ENCODE measurements around the gene ZNF775.

Gene ZNF775

DNA sequence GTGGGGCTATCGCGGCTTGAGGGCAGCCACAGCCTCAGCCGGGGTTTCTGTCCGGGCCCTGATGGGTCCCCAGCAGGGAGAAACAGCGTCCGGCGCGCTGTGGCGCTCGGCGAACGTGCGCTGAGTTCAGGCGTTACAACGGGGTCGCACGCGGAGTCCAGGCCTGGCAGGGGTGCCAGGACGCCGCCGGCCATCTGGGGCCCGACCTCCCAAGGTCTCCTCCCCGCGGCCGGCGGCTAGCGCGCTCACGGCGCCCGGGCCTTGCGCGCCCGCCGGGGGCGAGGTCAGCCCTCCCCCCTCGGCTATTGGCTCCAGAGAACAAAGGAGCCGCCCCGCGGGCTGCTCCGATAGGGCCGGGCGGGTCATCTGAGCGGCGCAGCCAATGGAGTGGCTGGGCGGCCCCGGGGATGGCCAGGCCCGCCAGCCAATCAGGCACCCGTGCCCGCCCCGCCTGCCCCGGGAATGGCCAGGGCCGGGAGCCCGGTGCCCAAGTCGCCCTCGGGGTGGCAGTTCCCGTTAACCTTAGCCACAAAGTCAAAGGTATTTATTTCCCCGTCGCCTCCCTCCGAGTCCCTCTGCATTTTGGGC lies at the start of gene ZNF775:
Gene ZNF775, plus strand, starts transcription at position 478 of the 588 bp plus-strand sequence. CDS start 9,141 bp downstream, outside the sequence.
- DNase-seq, result peak; percentile 93

DNA sequence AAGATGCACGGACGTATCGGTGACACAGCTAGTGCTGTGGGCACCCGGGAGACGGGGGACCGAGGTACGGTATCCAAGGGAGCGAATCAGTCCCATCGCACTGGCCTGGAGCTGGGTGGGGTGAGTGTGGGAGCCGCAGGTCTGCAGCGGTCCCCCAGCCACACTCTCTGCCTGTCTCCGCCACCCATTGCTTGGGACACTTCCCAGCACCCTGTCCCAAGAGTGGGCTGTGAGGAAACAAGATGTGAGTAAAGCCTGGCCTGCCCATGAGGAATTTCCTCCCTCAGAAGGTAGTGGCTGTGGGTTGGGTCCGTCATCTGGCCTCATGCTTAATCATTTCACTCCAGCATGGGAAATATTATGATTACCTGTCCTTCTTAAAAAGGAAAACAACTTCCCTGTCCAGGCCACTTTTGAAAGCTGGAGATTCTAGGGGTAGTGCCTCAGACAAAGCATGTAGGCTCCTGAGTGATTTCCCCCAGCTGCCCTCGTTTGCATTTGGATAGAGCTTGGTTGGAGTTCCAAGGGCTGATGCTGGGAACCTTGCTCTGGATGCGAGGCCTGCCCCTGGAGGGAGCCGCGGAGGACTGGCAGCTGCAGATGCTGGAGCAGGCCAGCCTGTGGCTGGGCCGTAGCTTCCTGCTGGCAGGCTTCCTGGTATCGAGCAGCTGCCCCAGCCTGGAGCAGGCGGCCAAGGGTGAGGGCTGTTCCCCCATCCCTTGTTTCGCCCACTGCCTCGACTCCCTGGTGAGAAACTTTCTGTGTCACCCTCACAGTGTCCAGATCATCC lies 49.6 kb upstream of the ZNF775 start:
- no peak for DNase-seq

DNA sequence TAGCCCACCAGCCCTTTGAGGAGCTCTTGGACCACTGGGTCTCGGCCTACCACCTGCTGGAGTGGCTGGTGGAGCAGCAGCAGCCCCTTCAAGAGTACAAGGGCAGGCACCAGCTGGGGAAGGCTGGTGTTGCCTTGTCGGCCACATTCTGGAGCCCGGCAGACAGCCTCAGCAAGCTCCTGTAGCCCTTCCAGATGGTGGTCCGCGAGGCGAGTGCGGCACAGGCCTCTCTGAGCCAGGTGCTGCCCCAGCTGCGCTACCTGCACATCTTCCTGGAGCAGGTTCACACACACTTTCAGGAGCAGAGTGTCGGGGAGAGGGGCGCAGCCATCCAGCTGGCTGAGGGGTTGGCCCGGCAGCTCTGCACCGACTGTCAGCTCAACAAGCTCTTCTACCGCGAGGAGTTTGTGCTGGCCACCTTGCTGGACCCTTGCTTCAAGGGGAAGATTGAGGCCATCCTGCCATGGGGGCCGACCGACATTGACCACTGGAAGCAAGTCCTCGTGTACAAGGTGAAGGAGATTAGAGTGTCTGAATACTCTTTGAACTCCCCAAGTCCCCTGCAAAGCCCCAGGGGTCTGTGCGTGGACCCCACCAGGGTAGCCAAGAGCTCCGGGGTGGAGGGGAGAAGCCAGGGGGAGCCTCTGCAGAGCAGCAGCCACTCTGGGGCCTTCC lies 48.8 kb upstream of the ZNF775 start:
- DNase-seq, result no peak

DNA sequence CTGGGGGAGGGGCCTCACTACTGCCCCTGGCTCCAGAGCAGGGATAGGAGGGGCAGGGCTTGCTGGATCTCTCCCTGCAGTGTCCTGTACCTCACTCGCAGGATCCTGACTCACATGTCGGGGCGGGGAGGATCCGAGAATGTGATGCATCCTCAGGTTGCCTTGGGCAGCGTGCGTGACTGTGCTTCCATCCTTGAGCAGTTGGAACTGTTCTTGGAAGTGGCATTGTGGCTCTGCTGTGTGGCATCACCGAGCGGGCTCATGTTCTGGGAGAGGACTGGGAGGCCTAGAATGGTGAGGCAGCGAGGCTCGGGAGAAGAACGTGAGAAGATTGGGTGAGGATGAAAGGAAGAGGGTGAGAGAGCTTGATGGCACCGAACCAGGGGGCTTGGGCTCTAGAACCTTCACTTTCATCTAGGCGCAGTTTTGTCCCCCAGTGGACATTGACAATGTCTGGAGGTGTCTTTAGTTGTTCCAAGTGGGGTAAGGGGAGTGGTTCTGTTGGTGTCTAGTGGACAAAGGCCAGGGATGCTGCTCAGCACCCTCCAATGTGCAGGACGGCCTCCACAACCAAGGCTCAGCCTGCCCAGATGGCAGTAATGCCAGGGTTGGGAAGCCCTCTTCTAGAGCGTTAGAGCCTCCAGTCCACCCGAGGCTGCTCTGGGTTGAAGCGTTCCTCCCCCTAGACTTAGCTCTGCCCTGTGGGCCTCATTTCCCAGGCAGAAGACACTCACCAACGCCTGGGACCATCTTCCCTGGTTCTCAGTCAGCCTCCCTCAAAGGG lies 46.1 kb upstream of the ZNF775 start:
- no peak for DNase-seq

DNA sequence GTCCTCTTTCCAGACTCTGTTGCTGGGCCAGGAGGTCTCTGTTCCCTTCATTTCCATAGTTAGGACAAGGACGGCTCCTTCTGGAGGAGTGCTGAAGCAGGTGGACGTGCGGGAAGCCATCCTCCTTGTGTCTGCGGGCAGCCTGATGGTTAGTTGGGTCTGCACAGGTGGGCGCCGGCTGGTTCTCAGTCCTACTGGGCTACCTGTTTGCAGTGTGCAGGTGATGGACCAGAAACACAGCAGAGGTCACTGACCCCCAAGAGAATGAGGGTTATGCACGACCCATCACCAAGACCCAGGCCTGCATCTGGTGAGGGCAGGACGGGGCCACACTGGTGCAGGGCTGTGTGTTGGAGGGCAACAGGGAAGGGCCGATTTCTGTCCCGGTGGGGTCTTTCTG lies 45.5 kb upstream of the ZNF775 start:
- DNase-seq, result no peak

DNA sequence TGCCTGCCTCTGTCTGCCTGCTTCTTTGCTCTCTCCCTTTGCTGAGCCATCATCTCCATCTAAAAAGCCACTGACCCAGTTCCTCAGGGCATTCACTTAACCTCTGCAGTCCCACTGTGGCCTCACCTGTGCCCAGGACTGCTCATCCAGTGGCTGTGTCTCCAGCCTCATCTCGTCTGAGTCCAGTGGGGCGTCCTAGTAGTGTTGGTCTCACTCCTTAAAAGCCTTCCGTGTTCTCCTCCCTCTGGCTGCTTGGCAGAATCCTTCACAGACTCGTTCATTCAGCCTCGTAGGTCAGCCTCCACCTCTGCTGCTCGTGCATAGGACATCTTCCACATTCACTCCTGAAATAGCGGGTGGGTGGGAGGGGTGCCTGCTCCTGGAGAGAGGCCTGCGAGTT lies 45.0 kb upstream of the ZNF775 start:
- DNase-seq, result no peak

DNA sequence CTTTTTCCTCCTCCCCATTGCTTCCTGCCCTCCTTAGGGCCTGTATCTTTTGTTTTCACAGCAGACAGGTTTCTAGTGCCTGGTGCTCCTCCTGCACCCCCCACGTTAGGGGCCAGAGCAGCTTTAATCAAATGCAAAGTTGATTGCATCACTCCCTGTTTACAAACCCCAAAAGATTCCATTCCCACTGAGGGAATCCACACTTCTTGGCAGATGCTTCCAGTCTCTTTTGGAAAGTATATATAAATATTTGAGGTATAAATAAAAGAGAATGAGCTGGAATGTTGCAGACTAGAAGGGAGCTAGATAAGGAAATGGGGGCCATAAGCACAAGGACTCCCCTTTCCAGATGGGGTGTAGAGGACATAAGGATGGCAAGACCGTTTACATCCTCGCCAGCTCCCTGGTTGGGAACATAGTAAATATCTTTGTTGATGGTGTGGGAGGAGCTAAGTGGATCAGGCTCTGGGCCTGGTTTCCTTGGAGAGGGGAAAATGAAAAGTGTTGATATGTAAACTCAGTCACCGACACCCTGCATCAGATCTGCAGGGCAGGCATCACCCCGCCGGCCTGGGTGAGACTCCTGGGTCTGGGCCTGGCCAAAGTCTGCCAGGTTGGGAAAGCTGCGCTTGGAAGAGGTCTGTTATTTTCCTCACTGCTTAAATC lies 43.9 kb upstream of the ZNF775 start:
- DNase-seq, result no peak

DNA sequence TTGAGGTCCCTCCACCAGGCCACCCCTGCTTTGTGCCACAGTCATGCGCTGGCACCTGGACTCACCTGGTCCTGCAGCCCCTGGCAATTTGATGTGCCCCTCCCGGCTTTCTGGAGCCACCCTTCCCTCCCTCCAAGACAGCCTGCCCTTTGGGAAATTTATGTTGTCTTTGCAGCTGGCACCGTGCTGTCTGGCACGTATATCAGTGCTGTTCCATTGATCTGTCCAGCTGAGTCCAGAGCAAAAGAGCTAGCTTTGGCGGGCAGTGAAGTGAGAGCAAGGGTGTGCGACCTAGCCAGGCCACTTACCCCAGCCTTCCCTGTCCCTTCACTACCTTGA lies 43.4 kb upstream of the ZNF775 start:
- DNase-seq, result no peak

DNA sequence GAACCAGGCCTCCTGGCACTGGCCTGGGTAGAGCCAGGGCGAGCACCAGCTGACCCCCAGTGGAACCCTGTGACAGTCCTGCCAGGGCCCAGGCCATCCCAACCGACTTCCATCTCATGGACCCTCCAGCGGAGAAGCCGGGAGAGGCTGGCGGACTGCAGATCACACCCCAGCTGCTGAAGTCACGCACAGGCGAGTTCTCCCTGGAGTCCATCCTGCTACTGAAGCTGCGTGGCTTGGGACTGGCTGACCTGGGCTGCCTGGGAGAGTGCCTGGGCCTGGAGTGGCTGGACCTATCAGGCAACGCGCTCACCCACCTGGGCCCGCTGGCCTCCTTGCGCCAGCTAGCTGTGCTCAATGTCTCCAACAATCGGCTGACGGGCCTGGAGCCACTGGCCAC lies 42.4 kb upstream of the ZNF775 start:
- no peak for DNase-seq

DNA sequence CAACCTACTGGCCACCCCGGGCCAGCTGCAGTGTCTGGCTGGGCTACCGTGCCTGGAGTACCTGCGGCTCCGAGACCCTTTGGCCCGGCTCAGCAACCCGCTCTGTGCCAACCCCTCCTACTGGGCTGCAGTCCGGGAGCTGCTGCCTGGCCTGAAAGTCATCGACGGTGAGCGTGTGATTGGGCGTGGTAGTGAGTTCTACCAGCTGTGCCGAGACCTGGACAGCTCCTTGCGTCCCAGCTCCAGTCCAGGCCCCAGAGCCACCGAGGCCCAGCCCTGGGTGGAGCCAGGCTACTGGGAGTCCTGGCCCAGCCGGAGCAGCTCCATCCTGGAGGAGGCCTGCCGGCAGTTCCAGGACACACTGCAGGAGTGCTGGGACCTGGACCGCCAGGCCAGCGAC lies 42.0 kb upstream of the ZNF775 start:
- no peak for DNase-seq

DNA sequence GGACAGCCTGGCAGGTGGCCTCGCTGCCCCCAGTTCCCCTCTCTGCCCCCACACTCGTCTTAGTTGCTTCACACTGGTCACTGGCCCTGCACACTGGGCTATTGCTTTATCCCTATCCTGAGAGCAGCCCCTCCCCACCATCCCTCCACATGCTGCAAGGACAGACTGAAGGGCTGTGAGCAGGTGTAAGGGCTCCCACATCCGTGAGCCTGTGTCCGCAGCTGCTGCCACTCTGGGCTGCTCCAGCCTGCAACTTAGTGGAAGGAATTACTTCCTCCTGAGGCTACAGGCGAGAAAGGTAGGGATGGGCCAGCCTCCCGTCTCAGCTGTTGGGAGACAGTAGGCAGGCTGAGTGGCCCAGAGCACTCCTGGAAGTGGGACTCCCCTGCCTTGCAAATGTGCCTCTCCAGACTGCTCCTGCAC lies 41.5 kb upstream of the ZNF775 start:
- no peak for DNase-seq

DNA sequence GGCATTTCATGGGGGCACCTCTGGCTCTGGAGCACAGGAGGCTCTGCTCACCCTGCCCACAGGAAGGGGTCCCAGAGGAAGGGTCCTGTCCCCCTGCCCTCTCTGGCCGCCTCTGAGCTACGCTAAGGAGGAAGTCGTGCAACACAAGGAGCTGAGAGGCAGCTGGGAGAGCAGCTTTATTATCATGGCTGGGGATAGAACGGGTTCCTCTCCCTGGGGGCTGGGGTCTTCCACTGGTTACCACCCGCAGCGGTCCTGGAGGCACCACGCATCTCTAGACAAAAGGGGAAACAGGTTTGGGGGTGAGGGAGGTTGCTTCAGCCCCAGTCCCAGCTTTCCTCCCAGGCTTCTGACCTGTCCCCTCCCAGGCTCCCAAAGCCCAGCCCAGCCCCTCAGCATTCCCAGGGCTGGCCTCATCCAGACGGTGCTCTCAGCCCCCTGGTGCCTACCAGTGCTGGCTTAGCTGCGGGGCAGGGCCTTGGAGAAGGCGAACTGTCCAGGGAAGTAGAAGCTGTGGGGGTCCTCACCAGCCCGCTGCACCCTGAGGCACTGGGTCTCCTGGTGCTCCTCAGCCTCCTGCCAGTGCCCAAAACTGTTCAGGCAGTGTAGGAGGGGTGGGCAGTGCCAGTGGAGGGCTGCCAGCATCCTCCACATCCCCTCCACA lies 40.8 kb upstream of the ZNF775 start:
- no peak for DNase-seq

DNA sequence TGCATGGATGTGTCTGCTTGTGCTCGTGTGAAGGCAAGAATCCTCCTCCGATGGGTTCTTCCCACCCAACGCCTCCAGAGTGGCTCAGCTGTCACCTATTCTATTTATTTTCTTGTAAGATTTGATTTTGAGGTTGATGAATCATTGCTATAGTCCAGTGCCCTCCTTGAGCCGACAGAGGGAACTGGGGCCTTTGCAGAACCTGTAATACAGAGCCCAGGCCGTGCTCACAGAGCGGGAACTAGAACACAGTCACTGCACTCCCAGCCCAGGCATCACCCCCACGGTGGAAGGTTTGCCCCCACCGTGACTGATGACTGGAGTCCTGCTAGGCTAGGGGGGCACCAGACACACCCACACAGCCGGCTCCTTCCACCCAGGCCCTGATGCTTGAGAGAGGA lies 39.7 kb upstream of the ZNF775 start:
- DNase-seq, result no peak

DNA sequence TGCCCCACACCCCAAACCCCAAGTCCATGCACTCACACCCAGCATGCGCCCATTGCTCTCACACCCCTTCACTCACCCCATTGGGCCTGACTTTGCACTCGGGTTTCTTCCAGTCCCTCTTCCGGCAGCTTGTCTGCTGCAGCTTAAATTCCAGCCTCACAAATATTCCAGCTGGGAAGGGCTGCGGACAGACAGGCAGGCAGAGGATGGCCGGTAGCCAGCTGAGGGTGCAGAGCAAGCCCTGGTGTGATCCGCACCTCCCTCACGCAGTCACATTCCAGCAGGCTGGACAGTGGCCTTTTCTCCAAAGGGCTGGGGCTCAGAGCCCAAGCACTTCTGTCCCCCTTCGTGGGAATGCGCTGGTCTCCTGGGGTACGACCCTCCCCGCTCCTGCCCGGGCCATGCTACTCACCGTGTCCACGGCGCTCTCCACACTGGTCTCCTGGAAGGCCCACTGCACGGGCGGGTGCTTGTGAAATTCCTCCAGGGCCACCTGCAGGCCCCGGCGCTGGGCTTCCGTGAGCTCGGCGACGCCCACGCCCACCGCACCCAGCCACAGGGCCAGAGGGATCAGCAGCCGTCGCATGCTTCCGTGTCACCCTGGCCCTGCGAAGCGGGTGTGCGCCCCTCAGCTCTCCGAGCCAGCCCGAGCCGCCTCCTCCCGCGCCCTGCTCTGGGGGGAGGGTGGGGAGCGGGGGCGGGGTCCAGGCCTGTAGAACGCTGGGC lies 38.9 kb upstream of the ZNF775 start:
- DNase-seq, result no peak

DNA sequence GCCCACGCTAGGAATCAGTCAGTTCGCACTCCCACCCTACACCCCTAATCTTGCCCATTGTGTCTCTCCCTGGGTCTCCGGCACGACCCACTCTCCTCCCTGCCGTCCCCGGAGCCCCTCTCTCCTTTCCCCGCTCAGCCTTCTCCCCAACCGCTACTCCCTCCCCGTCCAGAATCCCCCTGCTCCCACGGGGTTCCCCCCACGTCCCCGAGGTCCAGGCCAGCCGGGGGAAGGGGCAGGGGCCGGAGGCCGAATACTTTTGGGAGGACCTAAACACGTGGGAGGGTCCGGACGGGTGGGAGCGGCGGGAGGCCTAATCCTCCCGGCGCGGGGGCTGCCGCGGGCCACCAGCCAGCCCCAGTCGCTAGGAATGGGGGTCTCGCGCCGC lies 38.3 kb upstream of the ZNF775 start:
- no peak for DNase-seq

DNA sequence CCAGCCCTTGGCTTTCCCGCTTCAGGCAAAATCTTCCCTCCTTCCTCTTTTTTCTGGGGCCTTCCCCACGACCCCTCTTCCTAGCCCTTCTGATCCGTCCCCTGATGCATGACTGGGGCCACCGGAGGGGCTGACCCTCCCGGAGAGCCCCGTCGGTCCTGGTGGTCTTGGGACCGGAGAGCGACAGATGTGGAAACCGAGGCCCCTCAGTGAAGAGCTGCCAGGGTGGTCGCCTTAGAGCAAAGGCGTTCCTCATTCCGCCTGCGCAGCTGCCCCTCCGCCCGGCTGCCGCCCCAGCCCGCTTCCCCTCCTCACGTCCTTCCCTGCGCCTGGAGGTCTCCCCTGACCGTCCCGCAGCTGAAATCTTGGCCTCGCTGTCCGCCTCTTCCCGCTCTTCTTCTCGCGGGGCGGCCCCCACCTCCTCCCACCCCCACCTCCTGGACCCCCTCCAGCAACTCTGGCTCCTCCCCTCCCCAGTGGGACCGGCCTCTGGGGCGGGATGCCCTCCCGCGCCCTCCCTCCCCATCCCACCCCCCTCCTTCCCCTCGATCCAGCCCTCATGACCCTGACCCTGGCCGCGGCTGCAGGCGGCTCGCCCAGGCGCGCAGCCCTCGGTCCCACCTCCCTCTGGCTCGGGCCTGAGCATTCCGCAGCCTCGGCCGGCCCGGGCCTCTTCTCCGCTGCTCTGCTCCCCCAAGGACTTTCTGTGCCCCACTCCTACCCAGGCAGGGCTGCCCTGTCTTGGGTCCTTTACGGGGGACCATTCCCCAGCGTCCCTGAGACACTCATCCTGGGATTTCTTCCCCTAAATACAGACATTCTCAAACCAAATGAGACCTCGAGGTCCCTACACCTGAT lies 37.6 kb upstream of the ZNF775 start, which contains the start of gene RARRES2:
Gene RARRES2, minus strand, starts transcription at position 367 of the 858 bp plus-strand sequence. CDS start 1,020 bp downstream, outside the sequence.
- DNase-seq, result no peak

DNA sequence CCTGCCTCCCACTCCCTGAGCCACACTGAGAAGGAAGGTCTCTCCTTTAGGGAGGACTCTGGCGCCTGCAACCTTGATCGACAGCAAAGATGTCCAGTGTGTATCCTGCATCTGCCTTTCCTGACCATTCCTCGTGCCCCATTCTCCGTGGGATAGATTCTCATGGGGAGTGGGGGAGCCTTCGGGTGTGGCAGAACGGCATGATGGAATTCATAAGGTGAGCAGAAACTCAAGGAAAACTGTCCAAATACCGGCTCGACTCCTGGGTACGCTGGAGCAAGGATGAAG lies 37.1 kb upstream of the ZNF775 start:
- DNase-seq, result no peak

DNA sequence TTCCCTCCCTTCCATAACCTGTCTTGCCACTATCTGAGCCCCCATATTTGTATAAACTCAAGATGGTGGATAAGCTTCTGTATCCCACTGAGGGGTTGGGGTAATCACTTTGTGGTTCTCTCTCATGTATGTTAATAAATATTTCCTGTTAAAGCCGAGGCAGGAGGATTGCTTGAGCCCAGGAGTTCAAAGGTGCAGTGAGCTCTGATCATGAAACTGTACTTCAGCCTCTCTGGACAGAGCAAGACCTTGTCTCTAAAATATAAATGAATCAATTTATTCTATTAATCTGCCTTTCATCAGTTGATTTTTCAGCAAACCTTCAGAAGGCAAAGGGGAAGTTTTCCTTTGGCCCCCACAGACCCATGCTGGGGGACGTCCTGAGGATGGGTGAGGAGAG lies 35.9 kb upstream of the ZNF775 start:
- no peak for DNase-seq

DNA sequence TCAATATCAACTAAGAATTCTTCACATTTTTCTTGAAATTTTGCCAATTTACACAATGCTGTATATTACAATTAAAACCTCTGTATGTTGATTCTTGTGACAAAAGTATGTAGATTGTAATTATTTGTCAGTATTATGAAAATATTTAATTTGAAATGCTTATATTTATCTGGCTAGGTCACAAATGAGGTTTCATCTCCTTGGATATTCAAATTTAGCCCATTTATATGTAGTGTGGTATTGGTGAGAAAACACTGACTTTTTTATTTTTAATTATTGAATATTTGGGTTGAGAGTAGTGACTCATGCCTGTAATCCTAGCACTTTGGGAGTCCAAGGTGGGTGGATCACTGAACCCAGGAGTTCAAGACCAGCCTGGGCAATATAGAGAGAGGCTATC lies 34.8 kb upstream of the ZNF775 start:
- no peak for DNase-seq

DNA sequence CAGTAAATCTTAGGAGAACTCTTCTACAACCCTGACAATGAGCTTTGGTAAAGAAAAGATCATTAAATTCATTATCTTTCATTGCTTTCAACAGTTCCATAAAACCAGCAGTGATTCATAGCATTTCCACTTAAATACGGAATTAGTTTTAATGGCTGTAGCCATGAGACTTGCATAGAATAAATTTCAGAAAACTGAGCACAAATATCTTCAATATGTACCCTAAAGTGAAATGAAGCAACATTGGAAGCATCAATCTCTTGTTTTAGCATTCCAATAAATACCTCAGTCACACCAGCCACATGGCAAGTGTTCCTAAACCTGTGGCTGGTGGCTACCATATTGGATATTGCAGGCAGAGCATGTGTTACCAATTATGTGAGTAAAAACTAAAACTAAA lies 34.1 kb upstream of the ZNF775 start:
- no peak for DNase-seq

DNA sequence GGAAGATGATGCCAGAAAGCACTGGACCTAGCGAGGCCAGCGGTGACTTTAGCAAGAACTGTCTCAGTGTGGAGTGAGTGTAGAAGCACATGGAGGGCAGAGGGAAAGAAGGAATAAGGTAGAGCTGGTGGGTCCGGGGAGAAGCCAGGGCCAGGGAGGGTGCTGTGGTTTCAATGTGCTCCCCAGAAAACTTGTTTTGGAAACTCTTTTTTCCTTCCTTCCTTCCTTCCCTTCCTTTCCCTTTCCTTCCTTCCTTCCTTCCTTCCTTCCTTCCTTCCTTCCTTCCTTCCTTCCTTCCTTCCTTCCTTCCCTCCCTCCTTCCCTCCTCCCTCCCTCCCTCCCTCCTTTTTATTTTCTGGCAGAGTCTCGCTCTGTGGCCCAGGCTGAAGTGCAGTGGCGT lies 32.2 kb upstream of the ZNF775 start:
- no peak for DNase-seq

All from CD4-positive, alpha-beta T cell treated with Interleukin-17A for 4 hours (primary cell).